ENCODE measurements around the gene NFAM1. TPM values are rescaled to one million over a fixed set of nuclear protein-coding genes. Genes with fewer than 3 reads are reported as not detected.

The NFAM1 gene
- total RNA-seq, 1 donor from 2014 or later = 0.88 TPM

- Mint-ChIP-seq H3K27ac (no peak overlapping the region), H3K4me1 (ENCODE audit: low read depth) (no peaks in the 10 kb centered on the region), H3K9me3 (no peaks in the 10 kb centered on the region), H3K27me3 (ENCODE audit: insufficient read depth) (peaks cover 7% of the 10 kb centered on the region), H3K4me3 (no peak overlapping the region), H3K36me3 (ENCODE audit: low read depth) (no peaks in the 10 kb centered on the region)
- intact Hi-C loops (cut with micrococcal nuclease) = no loop called here
- DNase-seq (ENCODE audit: low spot score) = no peak
Observed at GRCh38 chr22:42346722-42347121, 85.5 kb downstream of the NFAM1 start.

GRCh38 chr22:42345458-42345857 is 86.7 kb downstream of the NFAM1 start:
- H3K27me3 Mint-ChIP-seq (ENCODE audit: insufficient read depth) = peaks cover 12% of the 10 kb centered on the region
- no peaks in the 10 kb centered on the region for H3K4me1 Mint-ChIP-seq (ENCODE audit: low read depth)
- H3K27ac Mint-ChIP-seq = no peak overlapping the region
- no peak for DNase-seq (ENCODE audit: low spot score)
- H3K36me3 Mint-ChIP-seq (ENCODE audit: low read depth) = no peaks in the 10 kb centered on the region
- H3K4me3 Mint-ChIP-seq = peak overlapping the region; percentile 19
- H3K9me3 Mint-ChIP-seq = no peaks in the 10 kb centered on the region
- intact Hi-C loops (cut with micrococcal nuclease) = no loop called here

- H3K27ac Mint-ChIP-seq = no peak overlapping the region
- no peaks in the 10 kb centered on the region for H3K9me3 Mint-ChIP-seq
- DNase-seq (ENCODE audit: low spot score) = no peak
- no peaks in the 10 kb centered on the region for H3K36me3 Mint-ChIP-seq (ENCODE audit: low read depth)
- peak overlapping the region; percentile 30 for H3K4me3 Mint-ChIP-seq
- H3K4me1 Mint-ChIP-seq (ENCODE audit: low read depth) = no peaks in the 10 kb centered on the region
- peaks cover 12% of the 10 kb centered on the region for H3K27me3 Mint-ChIP-seq (ENCODE audit: insufficient read depth)
- intact Hi-C loops (cut with micrococcal nuclease) = no loop called here
Observed at GRCh38 chr22:42344361-42344905, 87.8 kb downstream of the NFAM1 start.

DNA sequence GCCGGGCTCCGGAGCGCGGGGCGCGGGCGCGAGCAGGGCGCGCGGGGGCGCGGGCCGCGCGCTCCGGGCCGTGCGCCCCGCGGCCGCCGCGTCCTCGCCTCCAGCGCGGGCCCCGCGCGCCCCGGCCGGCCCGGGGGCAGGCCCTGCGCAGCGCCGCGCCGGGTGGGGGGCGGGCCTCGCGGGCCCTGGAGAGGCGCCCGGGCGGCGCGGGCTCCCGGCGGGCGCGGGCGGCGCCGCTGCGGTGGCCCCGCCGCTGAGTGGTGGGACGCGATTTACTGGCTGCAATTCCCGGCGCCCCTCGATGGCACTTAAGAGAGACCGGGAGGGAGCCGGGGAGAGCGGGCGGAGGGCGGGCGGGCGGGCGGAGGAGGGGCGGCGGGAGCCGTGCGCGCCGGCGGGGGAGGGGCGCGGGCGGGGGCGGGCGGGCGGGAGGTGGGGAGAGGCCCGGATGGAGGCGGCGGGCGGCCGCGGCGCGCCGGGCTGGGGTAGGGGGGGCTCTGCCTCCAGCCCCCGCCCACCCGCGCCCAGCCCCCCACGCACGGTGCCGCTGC is 88.6 kb downstream of the NFAM1 start:
- intact Hi-C loops (cut with micrococcal nuclease) = no loop called here
- peaks cover 12% of the 10 kb centered on the region for H3K27me3 Mint-ChIP-seq (ENCODE audit: insufficient read depth)
- no peaks in the 10 kb centered on the region for H3K36me3 Mint-ChIP-seq (ENCODE audit: low read depth)
- H3K4me1 Mint-ChIP-seq (ENCODE audit: low read depth) = no peaks in the 10 kb centered on the region
- H3K9me3 Mint-ChIP-seq = no peaks in the 10 kb centered on the region
- H3K27ac Mint-ChIP-seq = no peak overlapping the region
- H3K4me3 Mint-ChIP-seq = no peak overlapping the region
- peak; percentile 12 for DNase-seq (ENCODE audit: low spot score)

- H3K36me3 Mint-ChIP-seq (ENCODE audit: low read depth) = no peaks in the 10 kb centered on the region
- H3K4me1 Mint-ChIP-seq (ENCODE audit: low read depth) = no peaks in the 10 kb centered on the region
- DNase-seq (ENCODE audit: low spot score) = no peak
- H3K27me3 Mint-ChIP-seq (ENCODE audit: insufficient read depth) = peaks cover 12% of the 10 kb centered on the region
- H3K9me3 Mint-ChIP-seq = no peaks in the 10 kb centered on the region
- intact Hi-C loops (cut with micrococcal nuclease) = no loop called here
- no peak overlapping the region for H3K27ac Mint-ChIP-seq
- peak overlapping the region; percentile 78 for H3K4me3 Mint-ChIP-seq
Observed at GRCh38 chr22:42343121-42343454, 89.1 kb downstream of the NFAM1 start.

DNA sequence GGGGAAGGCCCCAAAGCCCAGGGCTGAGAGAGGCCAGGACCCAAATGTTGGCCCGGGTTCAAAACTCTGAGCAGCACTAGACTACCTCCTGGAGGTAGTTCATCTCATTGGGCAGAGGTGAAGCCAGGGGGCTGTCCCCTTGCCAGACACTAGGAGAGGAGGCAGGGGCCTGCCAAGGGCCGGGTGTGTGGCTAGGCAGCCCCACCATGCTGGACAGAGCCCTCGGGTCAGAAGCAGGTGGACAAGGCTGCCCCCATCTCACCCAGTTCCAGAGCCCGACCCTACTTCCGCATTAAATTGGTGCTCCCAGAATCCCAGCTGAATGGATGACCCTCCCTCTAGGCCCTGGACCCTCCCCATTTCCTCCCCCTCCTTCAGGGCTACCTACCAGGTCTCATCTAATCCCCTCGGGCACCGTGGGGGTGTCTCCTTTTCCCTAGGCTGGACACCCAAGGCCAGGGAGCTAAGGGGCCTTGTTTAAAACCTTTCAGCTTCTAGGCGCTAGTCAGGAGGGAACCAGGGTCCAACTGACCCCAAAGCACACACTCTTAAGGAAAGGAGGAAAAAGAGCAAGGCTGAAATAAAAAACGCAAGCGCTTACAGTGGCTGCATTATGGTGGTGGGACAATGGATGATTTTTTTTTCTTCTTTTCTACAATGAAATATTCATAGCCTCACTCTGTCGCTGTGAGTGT is 89.6 kb downstream of the NFAM1 start:
- H3K27me3 Mint-ChIP-seq (ENCODE audit: insufficient read depth) = peaks cover 12% of the 10 kb centered on the region
- no peaks in the 10 kb centered on the region for H3K4me1 Mint-ChIP-seq (ENCODE audit: low read depth)
- H3K9me3 Mint-ChIP-seq = no peaks in the 10 kb centered on the region
- no peaks in the 10 kb centered on the region for H3K36me3 Mint-ChIP-seq (ENCODE audit: low read depth)
- DNase-seq (ENCODE audit: low spot score) = no peak
- H3K4me3 Mint-ChIP-seq = peak overlapping the region; percentile 78
- intact Hi-C loops (cut with micrococcal nuclease) = no loop called here
- no peak overlapping the region for H3K27ac Mint-ChIP-seq

GRCh38 chr22:42341779-42342178 is 90.4 kb downstream of the NFAM1 start:
- DNase-seq (ENCODE audit: low spot score) = no peak
- Mint-ChIP-seq H3K9me3 (no peaks in the 10 kb centered on the region), H3K4me1 (ENCODE audit: low read depth) (no peaks in the 10 kb centered on the region), H3K36me3 (ENCODE audit: low read depth) (no peaks in the 10 kb centered on the region), H3K27me3 (ENCODE audit: insufficient read depth) (peaks cover 16% of the 10 kb centered on the region), H3K4me3 (peak overlapping the region; percentile 78), H3K27ac (peak overlapping the region; percentile 31)
- intact Hi-C loops (cut with micrococcal nuclease) = no loop called here

DNA sequence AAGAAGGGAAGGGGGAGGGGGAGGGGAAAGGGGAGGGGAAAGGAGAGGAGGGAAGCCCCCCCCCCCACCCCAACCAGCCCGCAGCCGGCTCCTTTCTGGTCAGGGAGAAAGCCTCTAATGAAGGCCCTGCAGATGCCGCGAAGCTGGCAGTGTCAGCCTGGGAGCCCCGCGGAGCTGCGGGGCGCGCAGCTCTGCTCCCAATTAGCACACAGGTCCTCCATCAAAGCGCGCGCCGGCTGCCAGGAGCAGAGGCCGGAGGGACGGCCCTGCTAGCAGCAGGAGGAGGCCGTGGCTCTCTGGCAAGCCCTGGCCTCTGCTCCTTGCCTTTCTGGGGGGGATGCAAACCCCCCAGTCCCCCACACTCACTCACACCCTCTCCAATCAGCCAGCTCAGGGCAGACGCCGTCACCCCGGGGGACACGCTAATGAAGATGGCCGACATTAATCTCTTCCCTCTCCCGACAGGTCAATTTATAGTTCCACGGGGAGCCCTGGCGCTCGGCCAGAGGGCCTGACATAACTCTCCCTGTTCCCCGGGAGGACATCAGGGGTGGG is 91.3 kb downstream of the NFAM1 start:
- intact Hi-C loops (cut with micrococcal nuclease) = no loop called here
- Mint-ChIP-seq H3K36me3 (ENCODE audit: low read depth) (no peaks in the 10 kb centered on the region), H3K9me3 (no peaks in the 10 kb centered on the region), H3K27ac (no peak overlapping the region), H3K4me3 (no peak overlapping the region), H3K4me1 (ENCODE audit: low read depth) (no peaks in the 10 kb centered on the region), H3K27me3 (ENCODE audit: insufficient read depth) (peaks cover 19% of the 10 kb centered on the region)
- no peak for DNase-seq (ENCODE audit: low spot score)

GRCh38 chr22:42340150-42340549 is 92.1 kb downstream of the NFAM1 start:
- Mint-ChIP-seq H3K27ac (no peak overlapping the region), H3K9me3 (no peaks in the 10 kb centered on the region), H3K36me3 (ENCODE audit: low read depth) (no peaks in the 10 kb centered on the region), H3K27me3 (ENCODE audit: insufficient read depth) (peaks cover 19% of the 10 kb centered on the region), H3K4me1 (ENCODE audit: low read depth) (no peaks in the 10 kb centered on the region), H3K4me3 (no peak overlapping the region)
- intact Hi-C loops (cut with micrococcal nuclease) = no loop called here
- no peak for DNase-seq (ENCODE audit: low spot score)

DNA sequence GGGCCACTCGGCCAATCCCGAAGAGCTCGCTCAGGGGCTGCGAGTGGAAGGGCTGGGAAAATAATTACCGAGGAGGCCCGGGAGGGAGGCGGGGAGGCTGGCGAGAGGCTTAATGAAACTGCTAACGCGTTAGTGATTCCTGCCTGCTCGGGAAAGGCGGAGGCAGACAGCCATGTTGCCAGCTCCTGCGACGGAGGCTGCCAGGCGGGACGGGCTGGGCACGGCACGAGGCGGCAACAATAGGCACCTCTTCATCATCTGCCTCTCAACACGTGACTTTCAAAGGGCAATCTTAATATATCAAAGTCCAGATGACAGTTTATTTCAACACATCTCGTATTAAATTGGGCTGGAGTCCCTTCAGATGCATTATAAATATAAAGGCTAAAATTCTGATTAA is 93.7 kb downstream of the NFAM1 start:
- intact Hi-C loops (cut with micrococcal nuclease) = no loop called here
- H3K4me1 Mint-ChIP-seq (ENCODE audit: low read depth) = no peaks in the 10 kb centered on the region
- no peak overlapping the region for H3K4me3 Mint-ChIP-seq
- no peaks in the 10 kb centered on the region for H3K36me3 Mint-ChIP-seq (ENCODE audit: low read depth)
- no peak overlapping the region for H3K27ac Mint-ChIP-seq
- peaks cover 19% of the 10 kb centered on the region for H3K27me3 Mint-ChIP-seq (ENCODE audit: insufficient read depth)
- DNase-seq (ENCODE audit: low spot score) = no peak
- no peaks in the 10 kb centered on the region for H3K9me3 Mint-ChIP-seq

DNA sequence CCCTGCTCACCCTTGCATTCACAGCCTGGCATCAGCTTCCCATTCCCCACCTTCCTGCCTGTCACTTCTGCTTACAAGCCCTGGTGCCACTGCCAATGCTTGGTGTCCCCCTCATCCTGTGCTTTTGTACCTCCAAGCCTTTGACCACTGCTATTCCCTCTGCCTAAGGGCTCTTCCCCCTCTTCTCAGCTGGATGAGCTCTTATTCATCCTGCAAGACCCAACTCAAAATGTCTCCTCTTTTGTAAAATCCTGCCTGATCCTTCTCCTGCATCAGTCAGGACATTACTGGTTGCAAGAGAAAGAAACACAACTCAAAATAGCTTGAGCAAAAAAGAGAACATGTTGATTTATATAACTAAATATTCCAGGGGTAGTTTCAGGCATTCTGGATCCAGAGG is 94.8 kb downstream of the NFAM1 start:
- Mint-ChIP-seq H3K9me3 (no peaks in the 10 kb centered on the region), H3K4me3 (no peak overlapping the region), H3K27me3 (ENCODE audit: insufficient read depth) (peaks cover 17% of the 10 kb centered on the region), H3K27ac (no peak overlapping the region), H3K36me3 (ENCODE audit: low read depth) (no peaks in the 10 kb centered on the region), H3K4me1 (ENCODE audit: low read depth) (no peaks in the 10 kb centered on the region)
- no peak for DNase-seq (ENCODE audit: low spot score)
- intact Hi-C loops (cut with micrococcal nuclease) = no loop called here

DNA sequence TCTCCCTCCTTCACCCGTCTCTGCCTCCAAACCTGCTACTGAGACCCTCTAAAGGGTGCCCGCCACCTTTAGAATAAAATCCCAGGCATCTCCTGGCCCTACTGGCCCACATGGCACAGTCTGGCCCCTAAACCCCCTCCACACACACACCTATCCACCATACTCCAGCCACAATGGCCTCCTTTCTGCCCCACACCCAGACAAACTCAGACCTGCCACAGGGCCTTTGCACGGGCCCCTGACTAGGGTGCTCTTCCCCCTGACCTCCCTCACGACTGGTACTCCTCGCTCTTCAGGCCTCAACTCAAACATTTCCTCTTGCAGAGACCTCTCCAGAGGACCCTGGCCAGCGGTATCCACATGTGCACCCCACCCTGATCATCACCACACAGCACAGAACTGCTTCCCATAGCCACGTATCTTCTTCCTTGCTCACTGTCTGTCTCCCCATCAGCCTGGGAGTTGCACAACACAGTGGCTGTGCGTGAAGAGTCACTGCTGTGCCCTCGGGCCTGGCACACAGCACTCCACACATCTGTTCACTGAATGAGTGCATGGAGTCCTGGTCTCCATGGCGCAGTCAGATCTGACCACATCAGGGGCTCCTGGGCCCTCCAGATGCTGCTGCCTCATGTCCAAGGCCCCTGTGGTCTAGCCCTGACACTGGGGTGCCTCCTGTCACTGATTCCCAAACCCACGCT is 95.5 kb downstream of the NFAM1 start:
- no peak for DNase-seq (ENCODE audit: low spot score)
- no peaks in the 10 kb centered on the region for H3K9me3 Mint-ChIP-seq
- H3K27me3 Mint-ChIP-seq (ENCODE audit: insufficient read depth) = peaks cover 13% of the 10 kb centered on the region
- no peak overlapping the region for H3K4me3 Mint-ChIP-seq
- H3K4me1 Mint-ChIP-seq (ENCODE audit: low read depth) = no peaks in the 10 kb centered on the region
- intact Hi-C loops (cut with micrococcal nuclease) = no loop called here
- no peaks in the 10 kb centered on the region for H3K36me3 Mint-ChIP-seq (ENCODE audit: low read depth)
- no peak overlapping the region for H3K27ac Mint-ChIP-seq

DNA sequence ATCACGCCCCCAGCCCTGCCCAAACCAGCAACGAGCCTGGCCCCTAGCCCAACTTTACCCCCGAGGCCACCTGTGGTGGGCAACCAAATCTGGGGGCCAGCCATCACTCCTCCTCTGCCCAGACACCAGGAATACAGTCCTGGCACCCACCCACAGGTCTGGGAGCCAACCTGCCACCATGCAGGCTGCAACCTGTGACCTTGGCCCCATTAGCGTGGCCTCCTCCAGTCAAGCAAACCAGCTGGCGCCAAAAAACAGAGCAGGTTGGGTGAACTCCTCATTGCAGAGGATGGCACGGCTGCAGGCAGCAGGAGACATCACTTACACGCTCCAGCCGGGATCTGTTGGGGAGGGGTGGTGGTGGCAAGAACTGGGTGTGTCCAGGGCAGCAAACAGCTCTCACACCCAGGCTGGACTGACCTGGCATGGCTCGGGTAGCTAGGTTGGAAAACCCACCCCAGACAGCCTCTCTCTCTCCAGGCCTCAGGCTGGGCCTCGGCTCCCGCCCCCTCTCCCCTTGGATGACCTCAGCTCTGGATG is 96.3 kb downstream of the NFAM1 start:
- Mint-ChIP-seq H3K9me3 (no peaks in the 10 kb centered on the region), H3K27me3 (ENCODE audit: insufficient read depth) (peaks cover 9% of the 10 kb centered on the region), H3K4me3 (no peak overlapping the region), H3K36me3 (ENCODE audit: low read depth) (no peaks in the 10 kb centered on the region), H3K27ac (no peak overlapping the region), H3K4me1 (ENCODE audit: low read depth) (no peaks in the 10 kb centered on the region)
- intact Hi-C loops (cut with micrococcal nuclease) = no loop called here
- no peak for DNase-seq (ENCODE audit: low spot score)

Measured in activated T-helper 1 cell treated with anti-CD3 and anti-CD28 coated beads, Interleukin-12 subunit alpha, Interleukin-12 subunit beta, Interleukin-2, Interleukin-4 antibody, amounts not matched to agents 30 ng/mL and 10 ng/mL and 1 ng/mL, durations not matched to agents 14 hours and 24 hours and 36 hours (primary cell).